HCT116 (cell line): ENCODE data around the gene PXYLP1. TPM values are rescaled to one million over a fixed set of nuclear protein-coding genes. Genes with fewer than 3 reads are reported as not detected.

Source experiments
- ATAC-seq: fragments of 200-7000 bp; cut with Tn5 transposase; 2 replicates; pipeline ENCODE4 v1.9.1; 2020; ENCODE audit warnings: mild to moderate bottlenecking, moderate library complexity
- BruUV-seq: library from RNA; stranded (reverse); fragments of 400-500 nt; replicated peaks from 2 replicates; lab custom pipeline; 2021; lab: Mats Ljungman, UMichigan
- CTCF ChIA-PET: fragments of 300-600 bp; sonication (Branson Sonifier 250); formaldehyde crosslinking; loops from one replicate; lab custom pipeline; 2021; ENCODE audit warnings: antibody characterized with exemption; lab: Charles Lee
- POLR2A ChIA-PET: fragments of 300-600, 350-600 bp; sonication (Branson Sonifier 250); formaldehyde crosslinking; loops from one replicate; lab custom pipeline; 2021; ENCODE audit warnings: antibody characterized with exemption; lab: Charles Lee
- RAD21 ChIA-PET, 2 experiments: fragments of 300-600 bp; sonication (Branson Sonifier 250); formaldehyde crosslinking; loops; one replicate each; lab custom pipeline; 2023; ENCODE audit warnings: low total read pairs in 2 of 2; ENCODE audit not compliant: uncharacterized antibody in 2 of 2, unreplicated experiment in 2 of 2, low non-redundant PET in 1 of 2; lab: Charles Lee
- DNase-seq: peaks from one replicate; pipeline ENCODE4 v3.0.0-alpha.2; 2010; ENCODE audit warnings: low read depth, low spot score
- H2AFZ ChIP-seq: fragments of 200-600 bp; shearing (Covaris generic), sonication (generic); 2 replicates; pipeline ENCODE4 v1.6.1; 2017; ENCODE audit warnings: low read depth, mixed run types, mixed read lengths, antibody characterized with exemption, low read length; ENCODE audit not compliant: poor library complexity, severe bottlenecking
- H3K27ac ChIP-seq: 2 replicates; pipeline ENCODE4 v1.5.1; 2012; ENCODE audit warnings: low read depth, low read length
- H3K27me3 ChIP-seq: fragments of 200-600 bp; sonication (generic); 2 replicates; pipeline ENCODE4 v1.6.1; 2016; ENCODE audit warnings: mixed run types, low read length, mixed read lengths; ENCODE audit not compliant: insufficient read depth
- H3K36me3 ChIP-seq, 2 experiments: fragments of 200-500 bp in 1 of 2; fragments of 200-600 bp in 1 of 2; sonication (Bioruptor generic) in 1 of 2; sonication (generic) in 1 of 2; 2 replicates each; pipeline versions ENCODE4 v1.5.1 to v1.6.1; 2014 to 2016; ENCODE audit warnings: low read length in 2 of 2, inconsistent platforms in 1 of 2, mixed read lengths in 1 of 2, mixed run types in 1 of 2; ENCODE audit not compliant: insufficient read depth in 2 of 2, control insufficient read depth in 1 of 2
- H3K4me1 ChIP-seq, 2 experiments: fragments of 200-600 bp in 1 of 2; sonication (generic) in 1 of 2; 2 replicates each; pipeline versions ENCODE4 v1.5.1 to v1.6.1; 2012 to 2017; ENCODE audit warnings: low read length in 2 of 2, inconsistent platforms in 1 of 2, mild to moderate bottlenecking in 1 of 2, mixed read lengths in 1 of 2, mixed run types in 1 of 2, moderate library complexity in 1 of 2; ENCODE audit not compliant: insufficient read depth in 2 of 2, control insufficient read depth in 1 of 2
- H3K4me2 ChIP-seq: fragments of 200-600 bp; sonication (generic); 2 replicates; pipeline ENCODE4 v1.6.1; 2017; ENCODE audit warnings: mixed run types, low read length, mixed read lengths
- H3K4me3 ChIP-seq, 2 experiments: fragments of 200-600 bp in 1 of 2; sonication (generic) in 1 of 2; replicated peaks in 1 of 2; 2 replicates each; pipeline ENCODE4 v1.5.1; 2011 to 2016; ENCODE audit warnings: low read length in 2 of 2, control low read depth in 1 of 2, low read depth in 1 of 2, mild to moderate bottlenecking in 1 of 2, mixed read lengths in 1 of 2, mixed run types in 1 of 2
- H3K79me2 ChIP-seq: fragments of 200-600 bp; sonication (generic); 2 replicates; pipeline ENCODE4 v1.6.1; 2017; ENCODE audit warnings: mild to moderate bottlenecking, mixed run types, low read length, moderate library complexity, mixed read lengths; ENCODE audit not compliant: insufficient read depth
- H3K9ac ChIP-seq: fragments of 200-600 bp; sonication (generic); 2 replicates; pipeline ENCODE4 v1.6.1; 2016; ENCODE audit warnings: low read length, mixed read lengths
- H3K9me2 ChIP-seq: fragments of 200-600 bp; sonication (generic), shearing (Covaris generic); 2 replicates; pipeline ENCODE4 v1.6.1; 2017; ENCODE audit warnings: mixed run types, mild to moderate bottlenecking, moderate library complexity; ENCODE audit not compliant: insufficient read depth
- H3K9me3 ChIP-seq, 2 experiments: fragments of 200-500 bp in 1 of 2; fragments of 200-600 bp in 1 of 2; sonication (Bioruptor generic) in 1 of 2; sonication (generic) in 1 of 2; 2 replicates each; pipeline ENCODE4 v1.6.1; 2014 to 2017; ENCODE audit warnings: low read length in 2 of 2, mixed read lengths in 2 of 2, inconsistent platforms in 1 of 2, low read depth in 1 of 2, mild to moderate bottlenecking in 1 of 2, mixed run types in 1 of 2, moderate library complexity in 1 of 2; ENCODE audit not compliant: control insufficient read depth in 1 of 2, insufficient read depth in 1 of 2
- H4K20me1 ChIP-seq: fragments of 200-600 bp; sonication (generic), shearing (Covaris generic); 2 replicates; pipeline ENCODE4 v1.6.1; 2017; ENCODE audit warnings: mixed run types, mild to moderate bottlenecking, moderate library complexity; ENCODE audit not compliant: insufficient read depth
- CBX3 ChIP-seq: IDR thresholded peaks from 2 replicates; pipeline ENCODE4 v1.6.1; 2012; ENCODE audit warnings: low read depth
- JUND ChIP-seq: IDR thresholded peaks from 2 replicates; pipeline ENCODE4 v1.6.1; 2012
- POLR2A ChIP-seq: IDR thresholded peaks from 2 replicates; pipeline ENCODE4 v1.7.0; 2011; ENCODE audit warnings: borderline replicate concordance; ENCODE audit not compliant: insufficient read depth, insufficient read length; ENCODE audit errors: extremely low read depth
- POLR2AphosphoS5 ChIP-seq: IDR thresholded peaks from 2 replicates; pipeline ENCODE4 v1.6.1; 2011; ENCODE audit warnings: mild to moderate bottlenecking, low read depth, low read length, moderate library complexity
- TCF7L2 ChIP-seq: IDR thresholded peaks from 2 replicates; pipeline ENCODE4 v1.7.0; 2011; ENCODE audit warnings: borderline replicate concordance, inconsistent platforms; ENCODE audit not compliant: insufficient read depth, insufficient read length; ENCODE audit errors: extremely low read depth
- ZNF274 ChIP-seq: fragments of 200-500 bp; sonication (Bioruptor generic); IDR thresholded peaks from 2 replicates; pipeline ENCODE4 v1.6.1; 2014; ENCODE audit warnings: mild to moderate bottlenecking, low read depth, low read length, inconsistent platforms
- intact Hi-C: fragments of 100-400 bp; cut with micrococcal nuclease; formaldehyde crosslinking; loops from 2 replicates; pipeline ENCODE4 v1.10.0; 2022
- total RNA-seq: library from RNA; stranded (reverse); gene quantifications from one replicate; pipeline ENCODE4 v1.2.1, GENCODE V29; 2021; ENCODE audit not compliant: unreplicated experiment
- TF ChIP-seq, protein P1 (sequence below): IDR thresholded peaks from 2 replicates; pipeline ENCODE4 v1.6.1; 2012
- TF ChIP-seq, protein P2 (sequence below): IDR thresholded peaks from 2 replicates; pipeline ENCODE4 v1.6.1; 2011; ENCODE audit warnings: mild to moderate bottlenecking, low read length, moderate library complexity; ENCODE audit not compliant: insufficient replicate concordance; ENCODE audit errors: extremely low read depth

PXYLP1 gene
- total RNA-seq, 1 experiment from 2014 or later = 15.3 TPM

DNA sequence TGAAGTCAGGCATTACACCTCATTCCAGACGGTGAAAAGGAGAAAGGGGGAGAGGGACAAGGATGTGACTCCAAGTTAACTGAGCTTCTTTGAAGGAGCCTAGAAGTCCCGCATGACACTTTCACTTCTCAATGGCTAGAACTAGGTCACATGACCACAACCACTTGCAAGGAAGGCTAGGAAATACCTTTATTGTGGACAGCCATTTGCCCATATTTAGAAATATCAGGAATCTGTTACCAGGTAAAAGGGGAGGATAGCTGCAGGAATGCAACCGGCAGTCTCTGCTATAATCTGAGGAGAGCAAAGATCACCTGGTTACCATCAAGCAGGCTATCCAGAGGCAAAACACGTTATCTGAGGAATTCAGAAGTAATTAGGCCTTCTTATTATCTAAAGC lies 28.9 kb upstream of the PXYLP1 start:
- Histone ChIP-seq H3K4me2 (no peak overlapping the region), H3K36me3 (no peaks in the 10 kb centered on the region), H3K27me3 (peaks cover 9% of the 10 kb centered on the region; the same call in 1 of the 2 replicates), H3K9ac (no peak overlapping the region), H3K27ac (no peak overlapping the region), H3K4me3 (no peak overlapping the region), H3K4me1 (no peaks in the 10 kb centered on the region), H3K9me2 (no peaks in the 10 kb centered on the region), H3K79me2 (no peaks in the 10 kb centered on the region), H3K9me3 (no peaks in the 10 kb centered on the region), H2AFZ (no peak overlapping the region), H4K20me1 (no peaks in the 10 kb centered on the region)
- POLR2A ChIA-PET = no interaction called here
- intact Hi-C loops = no loop called here
- CTCF ChIA-PET = no interaction called here
- ATAC-seq (no peak), DNase-seq (no peak)
- no TSS peak for BruUV-seq
- TF ChIP-seq, protein P1, sequence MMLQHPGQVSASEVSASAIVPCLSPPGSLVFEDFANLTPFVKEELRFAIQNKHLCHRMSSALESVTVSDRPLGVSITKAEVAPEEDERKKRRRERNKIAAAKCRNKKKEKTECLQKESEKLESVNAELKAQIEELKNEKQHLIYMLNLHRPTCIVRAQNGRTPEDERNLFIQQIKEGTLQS = no peak
- no peak for TF ChIP-seq ZNF274
- no peak for TF ChIP-seq TCF7L2
- TF ChIP-seq, protein P2, sequence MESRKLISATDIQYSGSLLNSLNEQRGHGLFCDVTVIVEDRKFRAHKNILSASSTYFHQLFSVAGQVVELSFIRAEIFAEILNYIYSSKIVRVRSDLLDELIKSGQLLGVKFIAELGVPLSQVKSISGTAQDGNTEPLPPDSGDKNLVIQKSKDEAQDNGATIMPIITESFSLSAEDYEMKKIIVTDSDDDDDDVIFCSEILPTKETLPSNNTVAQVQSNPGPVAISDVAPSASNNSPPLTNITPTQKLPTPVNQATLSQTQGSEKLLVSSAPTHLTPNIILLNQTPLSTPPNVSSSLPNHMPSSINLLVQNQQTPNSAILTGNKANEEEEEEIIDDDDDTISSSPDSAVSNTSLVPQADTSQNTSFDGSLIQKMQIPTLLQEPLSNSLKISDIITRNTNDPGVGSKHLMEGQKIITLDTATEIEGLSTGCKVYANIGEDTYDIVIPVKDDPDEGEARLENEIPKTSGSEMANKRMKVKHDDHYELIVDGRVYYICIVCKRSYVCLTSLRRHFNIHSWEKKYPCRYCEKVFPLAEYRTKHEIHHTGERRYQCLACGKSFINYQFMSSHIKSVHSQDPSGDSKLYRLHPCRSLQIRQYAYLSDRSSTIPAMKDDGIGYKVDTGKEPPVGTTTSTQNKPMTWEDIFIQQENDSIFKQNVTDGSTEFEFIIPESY = no peak
- TF ChIP-seq CBX3 = no peak
- TF ChIP-seq JUND = no peak
- no peak for TF ChIP-seq POLR2A
- RAD21 ChIA-PET = no interaction called here

DNA sequence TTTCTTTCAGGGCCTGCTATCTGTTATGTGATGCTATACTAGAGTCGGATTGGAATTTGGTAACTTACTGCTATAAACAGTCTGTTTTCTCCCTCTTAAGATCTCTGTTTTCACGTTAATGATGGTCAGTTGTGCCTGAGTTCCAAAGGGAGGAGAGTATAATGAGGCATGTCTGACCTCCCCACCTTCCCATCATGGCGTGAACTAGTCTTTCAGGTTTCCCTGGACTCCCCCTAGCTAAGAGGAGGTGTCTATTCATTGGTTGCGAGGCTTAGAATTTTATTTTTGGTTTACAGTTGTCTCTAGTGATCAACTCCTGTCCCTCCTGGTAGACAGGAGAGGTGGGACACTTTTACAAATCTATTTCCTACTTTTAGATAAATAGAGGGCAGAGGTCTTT lies 27.8 kb upstream of the PXYLP1 start:
- TF ChIP-seq POLR2AphosphoS5 (no peak), TCF7L2 (no peak)
- intact Hi-C loops = no loop called here
- Histone ChIP-seq H3K4me1 (no peaks in the 10 kb centered on the region), H3K4me2 (no peak overlapping the region), H3K9me3 (no peaks in the 10 kb centered on the region), H3K36me3 (no peaks in the 10 kb centered on the region), H4K20me1 (no peaks in the 10 kb centered on the region), H3K27me3 (no peaks in the 10 kb centered on the region), H3K27ac (no peak overlapping the region), H2AFZ (no peak overlapping the region), H3K79me2 (no peaks in the 10 kb centered on the region), H3K9ac (no peak overlapping the region), H3K4me3 (no peak overlapping the region), H3K9me2 (no peaks in the 10 kb centered on the region)
- ChIA-PET RAD21 (no interaction called here), POLR2A (no interaction called here), CTCF (no interaction called here)
- no TSS peak for BruUV-seq
- ATAC-seq (no peak), DNase-seq (no peak)
